Coronary artery (tissue), 2 donors: ENCODE results near the gene AGL.
"Not testable (repeated sequence)": the region's sequence is repeated elsewhere in the genome, so short reads cannot be mapped to it uniquely, and the experiment has no call there.

Experiments
- DNase-seq: peaks from one replicate; pipeline ENCODE4 v3.0.0-alpha.2; 2017; ENCODE audit warnings: low spot score
- H3K27ac ChIP-seq, 2 donors: fragments of 200-600 bp; sonication (generic); one replicate each; pipeline ENCODE4 v1.5.1; 2016 to 2019
- H3K4me3 ChIP-seq: fragments of 200-600 bp; sonication (generic); 2 replicates; pipeline ENCODE4 v1.5.1; 2016; ENCODE audit warnings: mild to moderate bottlenecking, moderate library complexity
- TF ChIP-seq, protein P1 (sequence below): fragments of 200-600 bp; sonication (generic); IDR thresholded peaks from one replicate; pipeline ENCODE4 v1.5.1; 2019; ENCODE audit warnings: antibody characterized with exemption

Gene AGL

DNA sequence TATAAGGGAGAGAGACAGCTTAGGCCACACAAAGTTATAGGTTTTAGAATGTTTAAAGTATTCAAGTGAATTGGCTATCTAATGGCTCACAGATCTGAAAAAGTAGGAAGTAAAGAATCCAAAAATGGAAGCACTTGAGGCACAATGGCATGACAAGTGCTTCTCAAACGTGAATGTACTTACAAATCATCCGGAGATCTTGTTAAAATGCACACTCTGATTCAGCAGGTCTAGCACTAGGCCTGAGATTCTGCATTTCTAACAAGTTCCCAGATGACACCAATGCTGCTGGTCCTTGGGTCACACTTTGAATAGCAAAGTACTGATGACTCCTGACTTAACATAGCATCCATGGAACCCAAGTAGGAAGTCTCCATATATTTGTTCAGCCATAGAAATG lies 20.9 kb upstream of the AGL start:
- Histone ChIP-seq H3K4me3 (no peak overlapping the region), H3K27ac (no peak overlapping the region)
- TF ChIP-seq, protein P1, sequence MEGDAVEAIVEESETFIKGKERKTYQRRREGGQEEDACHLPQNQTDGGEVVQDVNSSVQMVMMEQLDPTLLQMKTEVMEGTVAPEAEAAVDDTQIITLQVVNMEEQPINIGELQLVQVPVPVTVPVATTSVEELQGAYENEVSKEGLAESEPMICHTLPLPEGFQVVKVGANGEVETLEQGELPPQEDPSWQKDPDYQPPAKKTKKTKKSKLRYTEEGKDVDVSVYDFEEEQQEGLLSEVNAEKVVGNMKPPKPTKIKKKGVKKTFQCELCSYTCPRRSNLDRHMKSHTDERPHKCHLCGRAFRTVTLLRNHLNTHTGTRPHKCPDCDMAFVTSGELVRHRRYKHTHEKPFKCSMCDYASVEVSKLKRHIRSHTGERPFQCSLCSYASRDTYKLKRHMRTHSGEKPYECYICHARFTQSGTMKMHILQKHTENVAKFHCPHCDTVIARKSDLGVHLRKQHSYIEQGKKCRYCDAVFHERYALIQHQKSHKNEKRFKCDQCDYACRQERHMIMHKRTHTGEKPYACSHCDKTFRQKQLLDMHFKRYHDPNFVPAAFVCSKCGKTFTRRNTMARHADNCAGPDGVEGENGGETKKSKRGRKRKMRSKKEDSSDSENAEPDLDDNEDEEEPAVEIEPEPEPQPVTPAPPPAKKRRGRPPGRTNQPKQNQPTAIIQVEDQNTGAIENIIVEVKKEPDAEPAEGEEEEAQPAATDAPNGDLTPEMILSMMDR, result no peak
- DNase-seq, result no peak

DNA sequence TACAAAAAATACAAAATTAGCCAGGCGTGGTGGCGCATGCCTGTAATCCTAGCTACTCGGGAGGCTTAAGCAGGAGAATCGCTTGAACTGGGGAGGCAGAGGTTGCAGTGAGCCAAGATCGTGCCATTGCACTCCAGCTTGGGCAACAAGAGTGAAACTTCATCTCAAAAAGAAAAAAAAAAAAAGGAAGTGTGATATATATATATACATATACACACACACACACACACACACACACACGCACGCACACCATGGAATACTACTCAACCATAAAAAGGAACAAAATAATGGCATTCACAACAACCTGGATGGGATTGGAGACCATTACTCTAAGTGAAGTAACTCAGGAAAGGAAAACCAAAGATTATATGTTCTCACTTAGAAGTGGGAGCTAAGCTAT lies 16.2 kb upstream of the AGL start:
- not testable (repeated sequence) for H3K27ac ChIP-seq, DNase-seq, H3K4me3 ChIP-seq

DNA sequence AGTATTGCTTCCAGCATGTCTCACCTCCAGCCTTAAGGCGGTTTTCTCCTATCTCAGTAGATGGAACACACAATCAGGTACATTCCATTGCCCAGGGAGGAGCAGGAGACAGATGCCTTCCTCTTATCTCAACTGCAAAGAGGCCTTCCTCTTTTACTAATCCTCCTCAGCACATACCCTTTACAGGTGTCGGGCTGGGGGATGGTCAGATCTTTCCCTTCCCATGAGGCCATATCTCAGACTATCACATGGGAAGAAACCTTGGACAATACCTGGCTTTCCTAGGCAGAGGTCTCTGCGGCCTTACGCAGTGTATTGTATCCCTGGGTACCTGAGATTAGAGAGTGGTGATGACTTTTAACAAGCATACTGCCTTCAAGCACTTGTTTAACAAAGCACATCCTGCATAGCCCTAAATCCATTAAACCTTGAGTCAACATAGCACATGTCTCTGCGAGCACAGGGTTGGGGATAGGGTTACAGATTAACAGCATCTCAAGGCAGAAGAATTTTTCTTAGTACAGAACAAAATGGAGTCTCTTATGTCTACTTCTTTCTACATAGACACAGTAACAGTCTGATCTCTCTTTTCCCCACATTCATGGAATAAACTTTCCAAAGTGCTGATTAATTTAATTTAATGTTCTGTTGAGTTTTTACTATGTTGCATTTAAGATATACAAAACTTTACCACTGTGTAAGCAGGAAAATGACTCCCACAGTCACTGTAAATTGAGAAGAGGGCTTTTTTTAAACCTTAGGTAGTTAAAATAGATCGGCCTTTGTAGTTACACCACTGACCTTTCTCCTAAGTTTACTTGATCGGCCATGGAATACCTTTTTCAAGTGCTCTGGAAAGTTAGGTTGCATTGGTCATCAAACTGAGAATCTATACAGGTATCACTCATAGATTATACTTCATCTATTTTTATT lies 13.7 kb upstream of the AGL start:
- DNase-seq, result not testable (repeated sequence)

DNA sequence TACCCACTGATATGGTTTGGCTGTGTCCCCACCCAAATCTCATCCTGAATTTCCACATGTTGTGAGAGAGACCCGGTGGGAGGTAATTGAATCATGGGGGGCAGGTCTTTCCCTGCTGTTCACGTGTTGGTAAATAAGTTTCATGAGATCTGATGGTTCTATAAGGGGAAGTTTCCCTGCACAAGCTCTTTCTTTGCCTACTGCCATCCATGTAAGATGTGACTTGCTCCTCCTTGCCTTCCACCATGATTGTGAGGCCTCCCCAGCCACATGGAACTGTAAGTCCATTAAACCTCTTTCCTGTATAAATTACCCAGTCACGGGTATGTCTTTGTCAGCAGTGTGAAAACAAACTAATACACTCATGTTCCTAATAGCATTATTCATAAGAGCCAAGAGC lies 9.8 kb upstream of the AGL start:
- not testable (repeated sequence) for DNase-seq, H3K4me3 ChIP-seq, H3K27ac ChIP-seq

More for the DNA sequence above, 13.7 kb upstream of the AGL start:
- H3K27ac ChIP-seq, H3K4me3 ChIP-seq: not testable (repeated sequence)

DNA sequence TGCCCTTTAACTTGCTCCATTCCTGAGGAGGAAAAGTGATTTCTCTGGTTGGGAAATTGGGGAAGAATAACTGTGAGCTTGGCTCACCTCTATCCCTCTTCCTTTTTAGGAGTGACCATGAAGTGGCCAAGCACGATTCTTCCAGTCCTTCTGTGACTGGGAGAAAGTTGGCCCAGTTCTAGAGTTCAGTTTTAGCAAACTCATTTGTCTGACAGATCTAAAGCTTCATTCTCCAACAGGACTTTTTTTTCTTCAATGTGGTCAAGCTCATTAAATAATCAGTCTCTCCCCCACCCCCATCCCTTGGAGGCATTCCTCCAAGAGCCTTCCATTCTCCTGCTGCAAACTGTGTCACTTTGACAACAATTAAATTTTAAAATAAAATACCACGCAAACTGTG lies 6.4 kb upstream of the AGL start:
- TF ChIP-seq, protein P1, result no peak
- no peak overlapping the region for H3K4me3 ChIP-seq
- peak overlapping the region; percentile 56 to 66 for H3K27ac ChIP-seq
- DNase-seq, result no peak

DNA sequence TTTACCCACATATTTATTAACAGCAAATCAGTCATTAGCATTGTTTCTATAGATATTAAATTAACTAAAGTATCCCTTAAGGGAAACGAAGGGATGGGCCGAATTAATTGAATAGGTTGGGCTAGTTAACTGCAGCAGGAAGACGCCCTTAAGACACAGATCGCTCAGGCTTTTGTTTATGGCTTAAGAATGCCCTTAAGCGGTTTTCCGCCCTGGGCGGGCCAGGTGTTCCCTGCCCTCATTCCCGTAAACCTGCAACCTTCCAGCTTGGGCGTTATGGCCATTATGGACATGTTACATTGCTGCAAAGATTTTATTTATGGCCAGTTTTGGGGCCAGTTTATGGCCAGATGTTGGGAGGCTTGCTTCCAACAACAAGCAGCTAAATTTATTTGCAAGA lies 5.0 kb upstream of the AGL start:
- not testable (repeated sequence) for DNase-seq, H3K4me3 ChIP-seq, H3K27ac ChIP-seq

DNA sequence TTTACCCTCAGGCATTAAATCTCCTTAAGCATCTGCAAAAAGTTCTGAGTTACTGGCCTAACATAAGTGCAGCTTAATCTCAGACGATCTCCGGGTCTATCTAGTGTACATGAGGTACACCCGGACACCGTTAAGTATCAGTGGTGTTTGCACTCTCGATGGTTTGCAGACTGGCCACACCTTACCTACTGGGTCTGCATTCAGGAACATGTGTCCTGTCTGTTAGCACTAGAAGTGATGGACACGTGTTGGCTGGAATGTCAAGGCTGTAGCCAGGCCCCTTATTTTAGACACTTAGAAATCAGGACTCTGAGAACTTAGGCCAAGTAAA lies 783 bp upstream of the AGL start:
- Histone ChIP-seq H3K27ac (peak overlapping the region; percentile 88 to 92), H3K4me3 (peak overlapping the region; percentile 85)
- DNase-seq, result no peak
- TF ChIP-seq, protein P1, result no peak

DNA sequence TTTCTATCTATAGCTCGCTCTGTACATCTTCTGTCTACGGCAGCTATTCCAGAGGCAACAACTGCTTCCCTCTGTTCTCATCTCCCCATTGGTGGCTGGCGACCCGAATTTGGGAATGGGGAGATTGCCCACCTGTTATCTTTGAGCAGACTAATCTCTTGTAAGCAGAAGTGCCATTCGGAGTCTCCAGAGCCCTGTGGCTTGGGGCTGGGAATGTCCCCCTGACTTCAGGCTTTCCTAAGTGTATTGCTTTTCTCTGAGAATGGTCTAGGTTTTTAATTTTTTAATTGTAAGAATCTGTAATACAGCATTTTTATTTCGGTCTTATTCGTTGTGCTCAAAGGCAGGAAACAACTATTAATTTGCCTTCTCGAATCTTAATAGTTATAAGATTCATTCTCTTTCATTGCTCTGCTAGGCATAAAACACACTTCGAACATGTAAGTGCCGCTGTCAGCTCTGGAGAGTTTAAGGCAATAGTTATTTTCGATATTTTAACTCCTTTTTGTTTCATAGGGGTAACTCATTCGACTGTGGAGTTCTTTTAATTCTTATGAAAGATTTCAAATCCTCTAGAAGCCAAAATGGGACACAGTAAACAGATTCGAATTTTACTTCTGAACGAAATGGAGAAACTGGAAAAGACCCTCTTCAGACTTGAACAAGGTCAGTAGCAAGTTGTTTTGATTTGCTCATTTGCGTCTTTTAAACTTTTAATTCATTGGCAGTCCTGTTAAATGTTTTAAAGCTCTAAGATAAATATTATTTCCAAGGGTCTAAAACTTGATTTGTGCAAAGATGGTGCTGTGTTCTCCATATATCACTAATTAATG lies 514 bp downstream of the AGL start:
- Histone ChIP-seq H3K4me3 (peak overlapping the region; percentile 85), H3K27ac (peak overlapping the region; percentile 88 to 92)
- no peak for DNase-seq
- TF ChIP-seq, protein P1, result no peak

DNA sequence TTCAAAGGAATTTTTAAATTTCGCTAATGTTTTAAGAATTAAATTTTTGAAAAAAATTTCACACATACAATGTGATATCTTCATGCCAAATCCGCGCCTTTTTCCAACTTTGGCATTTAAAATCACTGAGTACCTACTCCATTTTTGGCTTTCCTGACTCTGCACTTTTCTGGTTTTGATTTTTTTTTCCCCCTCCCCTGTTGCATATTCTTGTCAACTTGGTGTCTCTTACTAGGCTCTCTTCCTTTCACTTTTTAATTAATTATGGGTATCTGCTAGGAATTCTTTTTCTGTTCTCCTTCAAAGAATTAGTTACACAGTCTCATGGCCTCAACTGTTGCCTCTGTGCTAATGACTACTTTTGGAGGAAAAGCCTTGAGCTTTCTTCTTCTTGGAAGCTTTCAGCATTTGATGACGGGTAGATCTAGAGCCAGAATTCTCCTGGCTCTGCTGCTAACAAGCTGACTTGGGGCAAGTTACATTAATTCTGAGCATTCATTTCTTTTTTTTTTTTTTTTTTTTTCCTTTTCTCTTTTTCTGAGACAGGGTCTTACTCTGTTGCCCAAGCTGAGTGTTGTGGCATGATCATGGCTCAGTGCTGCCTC lies 1.8 kb downstream of the AGL start:
- H3K4me3 ChIP-seq, result peak overlapping the region; percentile 85
- no peak overlapping the region for H3K27ac ChIP-seq
- DNase-seq, result no peak
- TF ChIP-seq, protein P1, result no peak
